H1 (cell line): Measurements from ENCODE around the gene CCDC88C. TPM values are rescaled to one million over a fixed set of nuclear protein-coding genes. Genes with fewer than 3 reads are reported as not detected.

Source experiments
- CBX8 ChIP-seq: fragments of 300-800, 300-1000 bp; sonication (generic); IDR thresholded peaks from 2 replicates; pipeline ENCODE4 v1.7.1; 2016; ENCODE audit warnings: low read depth, low read length, borderline replicate concordance
- SP1 ChIP-seq: IDR thresholded peaks from 2 replicates; pipeline ENCODE4 v1.6.1; 2011; ENCODE audit warnings: low read depth, low read length
- polyA plus RNA-seq, 7 experiments: library from polyadenylated mRNA; depleted of rRNA in 3 of 7; stranded (reverse) in 5 of 7; unstranded in 2 of 7; fragments of >200 nt in 5 of 7; fragments of 200-250 nt in 2 of 7; gene quantifications; 1 replicate in 5 of 7; 2 replicates in 1 of 7; 4 replicates in 1 of 7; pipeline versions ENCODE4 v1.2.1 to v1.2.3, GENCODE V29; 2011 to 2013; ENCODE audit warnings: missing spikeins in 2 of 7, mixed read lengths in 2 of 7
- total RNA-seq: library from RNA; stranded (reverse); fragmentation: NEBNext Ultra II Directional; extraction: Animal tissue kit (Norgen Biotek cat#: 25700); gene quantifications from 2 replicates; pipeline ENCODE4 v1.2.1, GENCODE V29; 2021

Gene CCDC88C
- total and polyA plus RNA-seq, 2 of the 8 experiments (the other 6 are each of a cell fraction or from before 2014, with no cell fraction given) = 10.3 to 57.7 TPM

DNA sequence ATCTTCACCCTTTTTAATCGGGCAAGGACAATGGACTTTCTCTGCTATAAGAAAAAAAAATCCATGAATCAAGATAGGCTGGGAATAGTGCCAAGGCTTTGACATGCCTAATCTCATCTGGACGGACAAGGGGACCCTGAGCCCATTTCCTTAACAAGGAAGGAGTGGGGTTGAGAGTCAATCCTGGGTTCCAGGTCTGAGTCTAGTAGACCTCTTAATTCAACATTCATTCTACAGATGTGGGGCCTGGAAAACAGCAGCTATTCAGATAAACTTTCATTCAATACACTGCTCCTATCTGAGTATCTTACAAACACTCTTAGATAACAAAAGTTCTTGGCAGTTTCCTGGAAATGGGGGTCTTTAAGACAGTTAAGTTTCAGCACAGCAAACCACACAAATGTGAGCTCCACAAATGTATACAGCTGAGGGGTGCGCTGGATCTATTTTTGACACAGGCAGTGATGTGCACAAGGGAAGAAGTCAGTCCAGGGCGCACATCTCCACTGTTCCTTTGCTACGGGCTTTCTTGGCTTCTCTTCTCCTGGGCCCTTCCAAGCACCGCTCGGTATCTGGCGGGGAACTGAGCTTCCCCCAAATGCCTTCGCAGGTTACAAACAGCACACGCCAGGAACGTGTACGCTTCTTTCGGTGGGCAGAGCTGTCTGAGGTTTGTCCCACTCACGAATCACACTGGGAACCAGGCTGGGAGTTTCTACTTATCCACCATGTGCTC, 90.9 kb downstream of the CCDC88C start (continued):
- TF ChIP-seq CBX8 (no peak), SP1 (no peak)
- TF ChIP-seq, all 59 proteins: peak for 0
